GM10248 (cell line): ENCODE data around the gene SLC46A1.

Experiments
- CTCF ChIA-PET: fragments of 300-600 bp; sonication (Branson Sonifier 250); formaldehyde crosslinking; extraction: SDS; loops from one replicate; lab custom pipeline; 2021; ENCODE audit warnings: antibody characterized with exemption; lab: Yijun Ruan, JAX
- POLR2A ChIA-PET: fragments of 350-650 bp; sonication (Branson Sonifier 250); formaldehyde crosslinking; extraction: SDS; loops from one replicate; lab custom pipeline; 2020; ENCODE audit warnings: antibody characterized with exemption; lab: Yijun Ruan, JAX
- DNase-seq: peaks from one replicate; pipeline ENCODE4 v3.0.0; 2012; ENCODE audit errors: extremely low spot score
- CTCF ChIP-seq: IDR thresholded peaks from 2 replicates; pipeline ENCODE4 v1.5.1; 2012; ENCODE audit warnings: mild to moderate bottlenecking, low read depth; ENCODE audit errors: extremely low read depth, missing control alignments, control extremely low read depth

SLC46A1 gene

GRCh38 chr17:28379814-28380801 lies 25.9 kb downstream of the SLC46A1 start:
- no peak for TF ChIP-seq CTCF
- POLR2A ChIA-PET: no interaction called here
- CTCF ChIA-PET: interaction anchor here (0.8 to 1.3 kb wide), 3 partner anchors 12 to 167 kb away, joined by 3 to 4 read pairs (median 3); no protein-coding TSS in a partner anchor
- no peak for DNase-seq

- no peak for DNase-seq
- no peak for TF ChIP-seq CTCF
- POLR2A ChIA-PET: no interaction called here
- CTCF ChIA-PET: interaction anchor here (0.7 kb wide), 1 partner anchor 44 kb away, joined by 3 read pairs; no protein-coding TSS in a partner anchor
These were observed 33.1 kb downstream of the SLC46A1 start for GRCh38 chr17:28372945-28373274.

- DNase-seq: peak; percentile 45
- CTCF ChIA-PET: interaction anchor here (1.4 kb wide), 3 partner anchors 11 to 17 kb away, joined by 3 to 4 read pairs (median 3); no protein-coding TSS in a partner anchor
- POLR2A ChIA-PET: no interaction called here
- no peak for TF ChIP-seq CTCF
These were observed 33.6 kb downstream of the SLC46A1 start for GRCh38 chr17:28372203-28372944.

- POLR2A ChIA-PET: no interaction called here
These were observed 34.5 kb downstream of the SLC46A1 start, which contains the start of gene SARM1 for GRCh38 chr17:28371245-28372202. Gene SARM1 (plus strand): TSS chr17:28371694. CDS start chr17:28372033, 339 bp downstream.

GRCh38 chr17:28370744-28371103 lies 35.3 kb downstream of the SLC46A1 start:
- ChIA-PET CTCF (interaction anchor here (1.0 to 1.8 kb wide), 2 partner anchors 9 to 46 kb away, joined by 3 to 5 read pairs; no protein-coding TSS in a partner anchor), POLR2A (interaction anchor here (1.4 kb wide), 1 partner anchor 11 kb away, joined by 3 read pairs; no protein-coding TSS in a partner anchor)
- no peak for TF ChIP-seq CTCF
- DNase-seq: no peak

More at GRCh38 chr17:28371245-28372202, 34.5 kb downstream of the SLC46A1 start, which contains the start of gene SARM1:
- no peak for TF ChIP-seq CTCF
- CTCF ChIA-PET: interaction anchor here (1.0 to 1.8 kb wide), 5 partner anchors 10 to 45 kb away, joined by 3 to 5 read pairs (median 3); no protein-coding TSS in a partner anchor
- DNase-seq: peak; percentile 92
